ENCODE results near the gene RPTOR. TPM values are rescaled to one million over a fixed set of nuclear protein-coding genes. Genes with fewer than 3 reads are reported as not detected.

RPTOR gene
- total RNA-seq, 1 experiment from 2014 or later: 25.1 TPM

GRCh38 chr17:80512233-80512632 lies 32.4 kb upstream of the RPTOR start:
- Histone ChIP-seq H3K4me2 (ENCODE audit: insufficient read depth, insufficient read length, low read length) (no peak overlapping the region), H4K20me1 (ENCODE audit: control insufficient read depth, insufficient read depth, insufficient read length) (no peaks in the 10 kb centered on the region), H2BK5ac (ENCODE audit: insufficient read length, low read length) (no peak overlapping the region), H4K91ac (ENCODE audit: insufficient read length, low read depth, low read length) (no peak overlapping the region), H4K8ac (replicated peaks; ENCODE audit: insufficient read length, low read depth, low read length) (no peak overlapping the region), H2BK12ac (ENCODE audit: insufficient read length, low read depth, low read length) (no peak overlapping the region), H2AK5ac (ENCODE audit: insufficient read length, low read length) (no peak overlapping the region), H2AFZ (ENCODE audit: low read length) (no peak overlapping the region), H3K23ac (ENCODE audit: insufficient read length, low read depth, low read length) (no peak overlapping the region), H3K79me2 (ENCODE audit: insufficient read depth, low read length) (no peaks in the 10 kb centered on the region), H3K9me3 (ENCODE audit: control insufficient read depth, low read depth, low read length) (no peaks in the 10 kb centered on the region), H3K79me1 (ENCODE audit: insufficient read depth, low read depth, low read length, poor library complexity, severe bottlenecking) (no peaks in the 10 kb centered on the region), H4K5ac (ENCODE audit: insufficient read length, low read depth, low read length) (no peak overlapping the region), H3K27me3 (ENCODE audit: insufficient read depth, low read length) (no peaks in the 10 kb centered on the region), H3K23me2 (ENCODE audit: insufficient read length, low read depth, low read length, poor library complexity, severe bottlenecking) (no peaks in the 10 kb centered on the region), H2BK15ac (ENCODE audit: low read depth, low read length) (no peak overlapping the region), H3K9ac (ENCODE audit: extremely low read depth, insufficient read length, low read length) (no peak overlapping the region), H3K56ac (ENCODE audit: insufficient read length, low read depth, low read length) (no peak overlapping the region), H3K14ac (ENCODE audit: insufficient read depth, low read length) (no peak overlapping the region; the same call in 1 of the 2 replicates), H3T11ph (ENCODE audit: low read length) (no peak overlapping the region), H3K18ac (ENCODE audit: insufficient read length, low read depth, low read length) (no peak overlapping the region), H3K4me1 (ENCODE audit: insufficient read depth, low read length) (no peaks in the 10 kb centered on the region), H3K4ac (ENCODE audit: low read depth, low read length) (no peak overlapping the region), H3K27ac (ENCODE audit: insufficient read length, low read depth, low read length) (no peak overlapping the region), H2BK20ac (ENCODE audit: low read depth, low read length, poor library complexity, severe bottlenecking) (no peak overlapping the region), H2BK120ac (ENCODE audit: low read depth, low read length, poor library complexity, severe bottlenecking) (no peak overlapping the region)
- H3K4me3 Mint-ChIP-seq: no peak overlapping the region
- no peak for DNase-seq
- H3K9me3 Mint-ChIP-seq: no peaks in the 10 kb centered on the region
- 0 out of 4 replicates have a peak, but pooled peaks cover 0 to 3% of the 10 kb centered on the region in 2 experiments for H3K4me1 Mint-ChIP-seq
- no CpG with 5 or more reads among the region's 15 CpGs for WGBS (ENCODE audit: extremely low coverage, insufficient read length, low lambda C conversion rate)
- peaks cover 31% of the 10 kb centered on the region for H3K27me3 Mint-ChIP-seq (ENCODE audit: low read depth)
- H3K36me3 Mint-ChIP-seq (ENCODE audit: insufficient read depth in 1 of 3, low read depth in 3 of 3): no peaks in the 10 kb centered on the region
- H3K27ac Mint-ChIP-seq: no peak overlapping the region; a peak in 1 of 7 replicates
- TF ChIP-seq CTCF (conservative IDR thresholded peaks at IDR 0.05): no peak

Measured in H9 (cell line).